ENCODE results near the gene EXOC6. TPM values are rescaled to one million over a fixed set of nuclear protein-coding genes. Genes with fewer than 3 reads are reported as not detected.

Gene EXOC6
- polyA plus RNA-seq, 3 donors: 3.8 to 5.6 (median 5.1) TPM

DNA sequence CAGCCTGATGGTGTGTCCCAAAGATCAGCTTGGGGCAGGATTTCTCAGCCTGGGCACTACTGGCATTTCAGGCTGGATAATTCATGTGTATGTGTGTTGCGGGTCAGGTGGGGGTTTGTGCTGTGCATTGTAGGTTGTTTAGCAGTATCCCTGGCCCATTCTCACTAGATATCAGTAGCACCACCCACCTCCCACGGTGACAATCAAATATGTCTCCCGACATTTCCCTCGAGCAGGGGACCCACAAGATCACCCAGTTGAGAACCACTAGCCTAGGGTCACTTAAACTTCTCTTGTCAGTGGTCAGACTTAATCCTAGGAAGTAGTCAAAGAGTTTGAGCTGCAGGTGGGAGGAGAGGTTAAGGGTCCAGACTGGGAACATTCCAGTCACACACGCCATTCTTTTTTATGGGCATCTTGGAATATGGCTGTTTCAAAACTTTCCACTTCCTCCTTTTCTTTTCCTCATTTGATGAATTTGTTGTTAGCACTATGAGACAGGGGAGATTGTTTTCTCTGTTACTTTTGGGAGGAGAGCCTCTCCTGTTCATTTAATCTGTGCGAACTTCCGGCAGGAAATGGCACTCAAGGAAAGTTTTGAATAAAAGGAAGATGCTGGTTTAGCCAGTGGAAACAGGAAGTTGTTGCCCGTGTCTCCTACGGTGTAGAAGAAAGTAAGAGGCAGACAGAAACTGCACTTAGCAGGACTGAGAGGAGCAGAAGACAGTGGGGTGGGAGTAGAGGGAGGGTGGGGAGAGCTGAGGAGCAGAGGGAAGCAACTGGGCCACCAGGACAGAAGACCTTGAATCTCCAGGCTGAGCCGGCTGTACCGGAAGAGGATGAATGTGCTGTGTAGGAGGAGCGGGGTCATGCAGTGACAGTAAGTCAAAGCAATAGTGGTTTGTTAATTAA, 17.6 kb upstream of the EXOC6 start:
- no peak overlapping the region for H3K27ac ChIP-seq (ENCODE audit: low read depth, low read length)
- 51 to 85% (median 52%) methylated on average over 12 of the region's 12 CpGs for WGBS, 3 donors

DNA sequence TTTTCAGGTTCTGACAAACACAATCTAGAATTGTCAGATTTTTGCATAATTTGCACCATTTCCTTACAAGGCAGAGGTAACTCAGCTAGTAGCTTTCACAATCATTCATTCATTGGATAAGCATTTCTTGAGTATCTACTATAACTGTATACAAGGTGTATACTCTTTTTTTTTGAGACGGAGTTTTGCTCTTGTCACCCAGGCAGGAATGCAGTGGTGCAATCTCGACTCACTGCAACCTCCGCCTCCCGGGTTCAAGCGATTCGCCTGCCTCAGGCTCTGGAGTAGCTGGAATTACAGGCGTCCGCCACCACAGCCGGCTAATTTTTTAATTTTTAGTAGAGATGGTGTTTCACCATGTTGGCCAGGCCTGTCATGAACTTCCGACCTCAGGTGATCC, 16.2 kb upstream of the EXOC6 start:
- 96 to 98% (median 97%) methylated on average over 10 of the region's 10 CpGs for WGBS, 3 donors
- H3K27ac ChIP-seq (ENCODE audit: low read depth, low read length): no peak overlapping the region

DNA sequence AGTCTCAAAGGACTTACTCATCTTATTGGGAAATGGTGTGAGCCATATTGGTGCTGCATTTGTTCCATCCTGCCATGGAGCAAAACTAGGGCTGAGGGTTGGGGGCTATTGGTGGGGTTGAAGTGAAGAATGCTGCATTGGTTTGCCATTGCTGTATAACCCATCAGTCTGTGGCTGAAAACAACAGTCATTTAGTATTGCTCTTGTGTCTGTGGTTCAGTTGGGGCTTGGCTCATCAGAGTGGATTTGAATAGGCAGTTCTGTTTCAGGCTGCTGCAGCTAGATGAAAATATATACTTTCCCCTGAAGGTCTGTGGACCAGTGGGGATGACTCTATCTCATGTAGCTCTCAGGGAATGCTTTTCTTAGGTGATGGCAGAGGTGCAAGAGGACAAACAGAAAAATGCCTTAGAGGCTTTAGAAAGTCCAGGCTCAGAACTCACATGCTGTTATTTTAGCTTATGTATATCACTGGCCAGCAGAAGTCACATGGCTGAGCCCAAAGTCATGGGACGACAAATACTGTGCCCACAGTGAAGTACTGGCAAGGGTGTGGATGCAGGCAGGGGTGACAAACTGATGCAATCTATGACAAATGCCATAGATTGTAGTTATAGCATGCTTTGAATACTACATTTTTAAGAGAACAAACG, 15.2 kb upstream of the EXOC6 start:
- 54 to 85% (median 75%) methylated on average over 2 of the region's 2 CpGs for WGBS, 3 donors
- no peak overlapping the region for H3K27ac ChIP-seq (ENCODE audit: low read depth, low read length)

DNA sequence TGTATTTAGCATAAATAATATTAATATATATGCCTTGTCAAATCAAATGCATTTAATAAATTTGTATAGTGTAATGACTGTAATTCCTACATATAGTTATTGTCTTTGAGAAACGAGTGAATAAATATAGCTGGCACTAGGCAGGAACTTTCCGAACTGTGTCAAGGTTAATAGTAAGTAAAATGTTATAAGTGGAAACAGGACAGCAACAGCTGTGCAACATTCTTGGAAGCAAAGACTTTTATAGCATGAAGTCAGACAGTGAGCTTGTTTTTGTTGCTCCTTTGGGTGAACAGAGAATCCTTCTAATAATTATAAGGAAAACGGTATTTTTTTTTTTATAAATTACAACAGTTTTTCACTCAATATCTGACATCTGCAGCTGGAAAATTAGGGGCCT, 14.0 kb upstream of the EXOC6 start:
- 44 to 71% (median 58%) methylated on average over 3 of the region's 3 CpGs for WGBS, 3 donors
- H3K27ac ChIP-seq (ENCODE audit: low read depth, low read length): no peak overlapping the region

DNA sequence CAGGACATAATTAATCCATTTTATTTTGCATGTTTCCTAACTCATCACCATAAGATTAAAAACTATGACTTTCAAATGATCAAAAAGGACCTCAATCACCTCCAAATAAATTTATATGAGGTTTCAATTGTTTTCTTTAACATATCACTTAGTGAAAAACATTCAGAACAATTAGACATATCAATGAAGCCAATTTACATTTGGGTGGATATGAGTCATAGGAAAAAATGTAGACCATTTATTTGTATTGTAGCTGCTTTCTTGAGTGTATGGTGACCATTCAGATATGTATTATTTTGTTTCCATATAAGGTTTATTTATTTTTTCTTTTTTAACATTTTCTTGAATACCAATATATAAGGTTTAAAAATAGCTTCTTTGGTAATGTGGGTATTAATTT, 13.3 kb upstream of the EXOC6 start:
- H3K27ac ChIP-seq (ENCODE audit: low read depth, low read length): no peak overlapping the region

DNA sequence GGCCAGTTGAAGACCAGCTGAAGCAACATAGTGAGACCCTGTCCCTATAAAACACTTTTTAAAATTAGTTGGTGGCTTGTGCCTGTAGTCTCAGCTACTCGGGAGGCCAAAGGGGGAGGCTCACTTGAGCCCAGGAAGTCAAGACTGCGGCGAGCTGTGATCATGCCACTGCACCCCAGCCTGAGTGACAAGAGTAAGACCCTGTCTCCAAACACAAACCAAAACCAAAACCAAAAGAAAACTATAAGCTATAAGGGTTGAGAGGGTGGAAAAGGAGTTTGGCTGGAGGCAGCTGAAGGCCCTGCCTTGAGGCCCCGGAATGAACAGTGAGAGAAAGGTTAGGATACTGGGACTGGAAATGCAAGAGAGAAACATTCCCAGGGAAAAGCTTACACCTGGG, 10.9 kb upstream of the EXOC6 start:
- WGBS, 3 donors: 75 to 89% (median 80%) methylated on average over 4 of the region's 4 CpGs
- H3K27ac ChIP-seq (ENCODE audit: low read depth, low read length): no peak overlapping the region

DNA sequence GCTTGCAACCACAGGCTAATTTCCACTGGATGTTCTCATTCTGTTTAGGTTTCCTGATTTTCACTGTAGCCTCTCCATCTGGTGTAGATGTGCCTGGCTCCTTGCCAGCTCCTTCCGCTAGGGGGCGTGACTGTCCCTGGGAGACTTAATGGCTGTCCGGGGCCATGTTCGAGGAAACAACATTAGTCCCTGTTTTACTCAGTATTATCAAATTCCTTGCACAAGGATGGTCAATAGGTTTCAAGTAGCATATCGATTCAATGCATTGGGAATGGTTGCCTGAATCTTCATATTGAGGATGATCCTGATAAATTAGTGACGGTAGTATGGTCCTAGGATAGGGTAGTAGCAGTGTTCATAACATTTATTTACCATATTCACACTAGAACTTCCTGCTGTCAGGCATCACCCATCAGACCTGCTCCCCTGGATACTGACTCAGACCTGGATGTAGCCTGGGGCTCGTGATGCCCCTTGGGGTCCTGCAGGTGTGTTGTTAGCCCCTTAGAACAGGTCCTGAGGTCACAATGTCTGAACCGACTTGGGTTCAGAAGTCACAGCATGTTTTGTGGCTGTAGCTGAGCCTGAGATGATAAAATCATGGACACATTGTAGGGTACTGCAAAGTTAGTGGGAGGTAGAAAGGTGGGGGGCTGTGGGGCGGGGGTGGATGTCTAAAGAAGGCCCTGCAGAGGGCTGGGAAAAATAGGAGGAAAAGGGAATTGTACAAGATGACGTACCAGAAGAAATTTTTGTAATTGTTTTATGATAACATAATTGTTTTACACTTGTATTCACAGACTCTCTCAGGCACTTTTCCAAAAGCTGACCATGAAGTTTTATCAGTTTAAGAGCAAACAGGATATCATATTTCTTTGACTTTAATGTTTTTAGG, 8.9 kb upstream of the EXOC6 start:
- H3K27ac ChIP-seq (ENCODE audit: low read depth, low read length): no peak overlapping the region
- WGBS, 3 donors: 33 to 42% (median 39%) methylated on average over 10 of the region's 10 CpGs

DNA sequence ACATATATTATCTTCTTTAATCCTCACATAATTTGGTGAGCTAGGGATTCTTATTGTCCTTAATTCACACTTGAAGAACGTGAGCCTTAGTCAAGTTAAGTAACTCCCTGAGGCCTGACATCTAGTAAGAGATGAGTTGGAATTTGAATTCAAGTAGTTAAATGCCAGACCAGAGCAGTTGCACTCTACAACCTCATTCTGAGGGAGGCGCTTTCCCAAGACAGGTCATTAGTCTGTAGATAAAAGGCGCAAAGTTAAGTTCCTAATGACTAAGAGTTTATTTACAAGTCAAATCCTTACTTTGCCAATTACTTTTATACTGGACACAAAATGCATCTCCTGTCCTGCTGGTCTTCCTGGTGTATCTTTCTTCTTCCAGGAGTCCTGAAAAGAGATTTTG, 3.6 kb upstream of the EXOC6 start:
- H3K27ac ChIP-seq (ENCODE audit: low read depth, low read length): no peak overlapping the region
- 65 to 68% (median 67%) methylated on average over 3 of the region's 3 CpGs for WGBS, 3 donors

DNA sequence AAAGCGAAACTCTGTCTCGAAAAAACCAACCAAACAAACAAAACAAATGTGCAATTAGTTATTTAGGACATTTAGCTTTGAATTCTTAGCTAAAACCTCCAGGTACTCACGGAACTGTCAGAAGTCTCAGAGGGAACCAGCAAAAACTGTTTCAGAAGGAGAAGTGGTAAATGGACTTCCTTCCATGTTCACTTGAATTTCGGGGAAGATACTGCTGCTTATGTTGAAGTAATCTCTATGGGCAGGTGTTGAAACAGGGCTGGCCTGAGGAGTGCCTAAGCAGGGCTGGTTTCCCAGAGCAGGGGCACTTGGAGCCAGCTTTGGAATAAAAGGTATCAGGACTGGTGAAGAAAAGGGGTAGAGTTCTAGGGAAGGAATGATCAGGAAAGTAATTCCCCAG, 2.4 kb upstream of the EXOC6 start:
- WGBS, 3 donors: 61 to 79% (median 64%) methylated on average over 4 of the region's 4 CpGs

DNA sequence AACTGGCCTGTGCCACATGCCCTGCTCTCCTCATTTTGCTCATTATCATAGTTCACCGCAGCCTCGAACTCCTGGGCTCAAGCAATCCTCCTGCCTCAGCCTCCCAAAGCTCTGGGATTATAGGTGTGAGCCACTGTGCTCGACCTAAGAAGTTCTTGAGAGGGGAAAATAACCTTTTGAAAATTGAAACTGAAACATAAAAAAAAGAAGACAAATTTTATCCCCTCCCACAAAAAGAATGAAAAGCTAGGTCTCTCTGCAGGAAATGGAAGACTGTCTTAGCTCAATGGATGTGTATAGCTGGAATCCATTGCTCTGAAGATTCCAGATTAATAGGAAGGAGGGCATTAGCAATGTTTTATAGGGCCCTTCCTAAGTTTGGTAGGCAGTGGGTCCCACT, 2.0 kb upstream of the EXOC6 start:
- WGBS, 3 donors: 58 to 82% (median 65%) methylated on average over 3 of the region's 3 CpGs
- no peak overlapping the region for H3K27ac ChIP-seq (ENCODE audit: low read depth, low read length)

More for the DNA sequence above, 2.4 kb upstream of the EXOC6 start:
- H3K27ac ChIP-seq (ENCODE audit: low read depth, low read length): no peak overlapping the region

DNA sequence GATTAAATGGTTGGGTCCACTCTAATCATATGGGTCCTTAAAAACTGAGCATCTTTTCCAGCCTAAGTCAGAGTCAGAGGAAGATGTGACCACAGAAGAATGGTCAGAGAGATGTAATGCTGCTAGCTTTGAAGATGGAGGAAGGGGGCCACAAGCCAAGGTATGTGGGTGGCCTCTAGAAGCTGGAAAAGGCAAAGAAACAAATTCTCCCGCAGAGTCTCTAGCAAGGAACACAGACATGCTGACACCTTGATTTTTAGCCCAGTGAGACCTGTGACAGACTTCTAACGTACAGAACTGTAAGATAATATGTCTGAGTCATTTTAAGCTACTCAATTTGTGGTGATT, 1.5 kb upstream of the EXOC6 start:
- H3K27ac ChIP-seq (ENCODE audit: low read depth, low read length): no peak overlapping the region
- 79 to 85% (median 84%) methylated on average over 2 of the region's 2 CpGs for WGBS, 3 donors

DNA sequence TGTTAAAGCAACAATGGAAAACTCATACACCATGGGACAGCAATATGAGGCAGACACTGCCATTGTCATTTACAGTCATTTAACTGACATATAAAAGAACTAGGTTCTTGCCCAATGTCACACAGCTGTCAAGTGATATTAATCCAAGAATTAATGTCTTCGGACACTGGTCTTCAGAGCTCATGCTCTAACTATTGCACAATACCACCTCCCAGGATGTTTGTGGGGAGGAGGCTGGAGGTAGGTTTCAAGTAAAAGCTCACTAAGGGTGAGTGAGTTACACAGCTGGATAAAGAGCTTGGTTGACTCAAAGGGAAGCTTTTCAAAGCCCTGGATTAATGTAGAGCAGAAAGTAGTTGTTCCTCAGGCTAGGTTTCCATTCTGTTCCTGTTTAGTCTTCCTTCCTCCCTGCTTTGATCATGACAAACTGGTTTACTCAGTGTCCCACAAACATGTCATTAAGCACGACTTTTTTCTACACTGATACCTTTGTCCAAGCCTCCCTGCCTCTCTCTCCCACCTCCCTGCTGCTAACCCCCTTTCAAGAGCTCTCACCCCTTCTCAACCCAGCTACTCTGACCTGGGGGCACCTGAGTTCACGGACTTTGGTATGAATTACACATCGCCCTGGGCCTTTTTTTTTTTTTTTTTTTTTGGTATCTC, 987 bp upstream of the EXOC6 start:
- no peak overlapping the region for H3K27ac ChIP-seq (ENCODE audit: low read depth, low read length)
- 49 to 54% (median 53%) methylated on average over 4 of the region's 4 CpGs for WGBS, 3 donors

DNA sequence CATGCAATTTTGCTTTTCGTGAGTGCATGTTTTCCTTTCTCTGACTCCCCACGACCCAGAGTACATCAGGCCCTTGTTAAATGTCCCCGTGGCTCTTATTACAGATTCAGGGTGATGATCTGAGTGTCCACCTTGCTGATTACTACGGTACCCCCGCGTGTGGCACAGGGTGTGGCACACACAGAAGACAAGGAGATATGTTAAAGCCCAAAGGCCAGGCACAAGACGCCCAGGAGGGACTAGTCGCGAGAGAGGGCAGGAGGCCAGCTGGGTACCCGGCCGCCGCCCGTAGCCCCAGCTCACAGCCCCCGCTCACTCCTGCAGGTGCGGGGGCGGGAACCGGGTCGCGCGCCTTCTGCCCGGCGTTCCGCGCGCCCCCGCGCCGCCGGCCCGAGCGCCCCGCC, 281 bp upstream of the EXOC6 start:
- no peak overlapping the region for H3K27ac ChIP-seq (ENCODE audit: low read depth, low read length)
- 1 to 2% (median 1%) methylated on average over 21 to 32 of the region's 32 CpGs for WGBS, 3 donors

DNA sequence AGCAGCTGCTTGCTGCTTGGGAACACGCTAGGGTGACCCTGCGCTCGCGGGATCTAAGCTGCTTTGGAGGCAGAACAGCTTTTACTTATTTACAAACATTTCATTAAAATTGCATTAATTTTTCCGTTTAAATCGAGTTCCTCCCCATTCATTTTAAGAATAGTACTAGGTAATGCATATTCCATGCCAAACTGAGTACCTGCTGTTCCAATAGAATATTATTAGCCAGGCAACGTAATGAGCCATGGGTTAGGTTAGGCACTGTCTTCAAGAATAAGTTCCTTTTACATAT, 860 bp downstream of the EXOC6 start:
- H3K27ac ChIP-seq (ENCODE audit: low read depth, low read length): no peak overlapping the region
- 0% methylated on average over 7 of the region's 7 CpGs for WGBS, 3 donors

DNA sequence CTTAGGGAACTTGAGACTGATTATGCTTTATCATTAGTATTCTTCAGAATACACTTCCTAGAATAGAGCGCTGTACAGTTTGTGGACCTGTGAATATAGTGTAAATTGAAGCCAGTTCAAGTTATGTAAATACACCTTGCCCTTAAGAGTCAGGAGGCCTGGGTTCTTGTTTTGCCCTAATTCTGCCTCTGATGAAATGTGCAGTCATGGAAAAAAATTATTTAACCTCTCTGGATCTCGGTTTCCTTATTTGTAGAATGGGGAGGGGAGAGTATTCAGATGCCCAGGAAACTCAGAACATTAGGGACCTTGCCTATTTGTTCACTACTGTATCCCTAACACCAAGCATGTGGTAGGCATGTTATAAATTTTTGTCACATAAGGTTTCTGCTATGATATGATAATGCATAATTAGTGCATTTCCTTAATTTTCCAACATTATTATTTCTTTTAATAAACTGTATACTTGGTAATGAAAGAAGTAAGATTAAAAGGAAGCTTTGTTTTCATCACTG, 1.3 kb downstream of the EXOC6 start:
- H3K27ac ChIP-seq (ENCODE audit: low read depth, low read length): no peak overlapping the region

DNA sequence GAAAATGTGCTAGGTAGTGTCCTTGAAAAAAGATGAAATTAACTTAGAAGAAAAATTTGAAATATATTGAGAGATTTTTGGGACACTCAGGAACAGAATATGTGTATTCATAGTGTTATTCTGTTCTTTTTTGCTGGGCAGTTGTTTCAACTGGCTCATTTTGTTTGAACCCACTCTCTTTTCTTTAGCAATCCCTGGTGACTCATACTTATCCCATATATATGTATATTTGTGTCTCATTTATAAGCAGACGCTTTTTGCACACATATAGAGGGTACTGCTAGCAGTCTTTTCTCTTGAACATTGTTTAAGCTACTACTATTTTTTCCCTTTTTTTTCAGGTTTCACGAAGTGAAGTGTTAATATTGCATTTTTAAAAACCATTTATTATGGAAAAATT, 1.9 kb downstream of the EXOC6 start:
- 80 to 89% (median 88%) methylated on average over 2 of the region's 2 CpGs for WGBS, 3 donors

More for the DNA sequence above, 1.3 kb downstream of the EXOC6 start:
- WGBS, 3 donors: 30 to 56% (median 48%) methylated on average over 2 of the region's 2 CpGs

DNA sequence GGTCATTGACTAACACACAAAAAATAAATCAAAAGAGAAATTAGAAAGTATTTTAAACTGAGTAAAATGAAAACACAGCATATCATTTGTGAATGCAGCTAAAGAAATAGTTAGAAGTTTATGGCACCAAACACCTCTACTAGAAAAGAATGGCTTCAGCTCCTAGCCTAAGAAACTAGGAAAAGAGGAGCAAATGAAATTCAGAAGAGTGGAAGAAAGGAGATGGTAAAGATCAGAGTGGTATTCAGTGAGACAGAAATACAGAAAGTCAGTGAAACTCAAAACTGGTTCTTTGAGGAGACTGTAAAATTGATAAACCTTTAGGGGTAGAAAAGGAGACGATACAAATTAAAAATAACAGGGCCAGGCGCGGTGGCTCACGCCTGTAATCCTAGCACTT, 2.7 kb downstream of the EXOC6 start:
- 94 to 99% (median 96%) methylated on average over 3 to 4 of the region's 4 CpGs for WGBS, 3 donors
- H3K27ac ChIP-seq (ENCODE audit: low read depth, low read length): no peak overlapping the region

More for the DNA sequence above, 1.9 kb downstream of the EXOC6 start:
- no peak overlapping the region for H3K27ac ChIP-seq (ENCODE audit: low read depth, low read length)

DNA sequence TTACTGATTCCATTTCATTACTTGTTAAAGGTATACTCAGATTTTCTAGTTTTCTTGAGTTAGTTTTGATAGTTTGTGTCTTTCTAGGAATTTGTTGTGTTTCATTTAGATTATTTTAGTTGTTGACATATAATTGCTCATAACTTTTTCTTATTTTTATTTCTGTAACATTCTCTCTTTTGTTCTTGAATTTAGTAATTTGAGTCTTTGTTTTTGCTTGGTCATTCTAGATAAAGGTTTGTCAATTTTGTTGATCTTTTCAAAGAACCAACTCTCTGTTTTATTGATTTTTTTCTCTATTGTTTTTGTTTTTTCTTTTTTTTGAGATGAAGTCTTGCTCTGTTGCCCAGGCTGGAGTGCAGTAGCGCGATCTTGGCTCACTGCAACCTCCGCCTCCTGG, 7.2 kb downstream of the EXOC6 start:
- H3K27ac ChIP-seq (ENCODE audit: low read depth, low read length): no peak overlapping the region
- WGBS, 3 donors: 91 to 100% (median 98%) methylated on average over 3 of the region's 3 CpGs
